Ascending aorta (tissue), 2 donors: ENCODE data around the gene IL33. TPM values are rescaled to one million over a fixed set of nuclear protein-coding genes. Genes with fewer than 3 reads are reported as not detected.
A peak's percentile ranks its signal among the peaks of the same experiment; 100 is the strongest.

Experiments used
- DNase-seq, 2 donors: peaks; one replicate each; pipeline ENCODE4 v3.0.0-alpha.2; 2019; ENCODE audit warnings: low spot score in 2 of 2
- H3K27ac ChIP-seq, 2 donors: fragments of 200-600 bp; sonication (generic); one replicate each; pipeline ENCODE4 v1.5.1; 2016 to 2017; ENCODE audit warnings: mild to moderate bottlenecking in 1 of 2
- H3K27me3 ChIP-seq: fragments of 200-600 bp; sonication (generic); one replicate; pipeline ENCODE4 v1.5.1; 2017
- H3K36me3 ChIP-seq, 2 donors: fragments of 200-600 bp; sonication (generic); one replicate each; pipeline ENCODE4 v1.5.1; 2016
- H3K4me1 ChIP-seq, 2 donors: fragments of 200-600 bp; sonication (generic); one replicate each; pipeline ENCODE4 v1.5.1; 2016 to 2017; ENCODE audit warnings: mild to moderate bottlenecking in 1 of 2
- H3K4me3 ChIP-seq, 2 donors: fragments of 200-600 bp; sonication (generic); one replicate each; pipeline ENCODE4 v1.5.1; 2016 to 2017; ENCODE audit warnings: mild to moderate bottlenecking in 1 of 2
- H3K9me3 ChIP-seq, 2 donors: fragments of 200-600 bp; sonication (generic); one replicate each; pipeline ENCODE4 v1.5.1; 2016
- intact Hi-C: fragments of 100-400 bp; cut with DNase I; formaldehyde crosslinking; loops from one replicate; pipeline ENCODE4 v1.15.1; 2023
- total RNA-seq: library from RNA; depleted of rRNA; stranded (reverse); fragments of >200 nt; gene quantifications from one replicate; pipeline ENCODE4 v1.1.0, GENCODE V29; 2016
- TF ChIP-seq, protein P1 (sequence below), 3 experiments: fragments of 200-600 bp in 2 of 3; fragments of 450-650 bp in 1 of 3; sonication (generic) in 2 of 3; IDR thresholded peaks; one replicate each; pipeline ENCODE4 v1.5.1; 2016 to 2019; ENCODE audit warnings: antibody characterized with exemption in 3 of 3, mild to moderate bottlenecking in 1 of 3, moderate library complexity in 1 of 3

IL33 gene
- total RNA-seq, 1 donor from 2014 or later, result 38.0 TPM

DNA sequence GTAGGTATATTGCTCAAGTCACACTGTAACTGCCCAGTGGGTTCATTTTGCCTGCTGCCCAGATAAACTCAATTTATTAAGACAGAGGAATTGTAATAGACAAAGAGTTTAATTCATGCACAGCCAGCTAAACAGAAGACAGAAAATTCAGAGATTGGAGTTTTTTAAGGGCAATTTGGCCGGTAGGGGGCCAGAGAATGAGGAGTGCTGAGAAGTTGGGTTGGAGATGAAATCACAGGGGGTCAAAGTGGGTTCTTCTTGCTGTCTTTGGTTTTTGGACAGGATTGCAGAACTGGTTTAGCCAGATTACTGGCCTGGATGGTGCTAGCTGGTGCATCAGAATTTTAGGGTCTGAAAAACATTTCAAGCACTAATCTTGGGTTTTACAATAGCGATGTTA lies 20.7 kb upstream of the IL33 start:
- Histone ChIP-seq H3K27ac (no peak overlapping the region), H3K36me3 (no peaks in the 10 kb centered on the region), H3K9me3 (no peaks in the 10 kb centered on the region), H3K4me1 (no peaks in the 10 kb centered on the region), H3K27me3 (no peaks in the 10 kb centered on the region), H3K4me3 (no peak overlapping the region)
- DNase-seq, result no peak
- TF ChIP-seq, protein P1, sequence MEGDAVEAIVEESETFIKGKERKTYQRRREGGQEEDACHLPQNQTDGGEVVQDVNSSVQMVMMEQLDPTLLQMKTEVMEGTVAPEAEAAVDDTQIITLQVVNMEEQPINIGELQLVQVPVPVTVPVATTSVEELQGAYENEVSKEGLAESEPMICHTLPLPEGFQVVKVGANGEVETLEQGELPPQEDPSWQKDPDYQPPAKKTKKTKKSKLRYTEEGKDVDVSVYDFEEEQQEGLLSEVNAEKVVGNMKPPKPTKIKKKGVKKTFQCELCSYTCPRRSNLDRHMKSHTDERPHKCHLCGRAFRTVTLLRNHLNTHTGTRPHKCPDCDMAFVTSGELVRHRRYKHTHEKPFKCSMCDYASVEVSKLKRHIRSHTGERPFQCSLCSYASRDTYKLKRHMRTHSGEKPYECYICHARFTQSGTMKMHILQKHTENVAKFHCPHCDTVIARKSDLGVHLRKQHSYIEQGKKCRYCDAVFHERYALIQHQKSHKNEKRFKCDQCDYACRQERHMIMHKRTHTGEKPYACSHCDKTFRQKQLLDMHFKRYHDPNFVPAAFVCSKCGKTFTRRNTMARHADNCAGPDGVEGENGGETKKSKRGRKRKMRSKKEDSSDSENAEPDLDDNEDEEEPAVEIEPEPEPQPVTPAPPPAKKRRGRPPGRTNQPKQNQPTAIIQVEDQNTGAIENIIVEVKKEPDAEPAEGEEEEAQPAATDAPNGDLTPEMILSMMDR (IDR thresholded peaks at IDR 0.05), result no peak
- intact Hi-C loops, result no loop called here

DNA sequence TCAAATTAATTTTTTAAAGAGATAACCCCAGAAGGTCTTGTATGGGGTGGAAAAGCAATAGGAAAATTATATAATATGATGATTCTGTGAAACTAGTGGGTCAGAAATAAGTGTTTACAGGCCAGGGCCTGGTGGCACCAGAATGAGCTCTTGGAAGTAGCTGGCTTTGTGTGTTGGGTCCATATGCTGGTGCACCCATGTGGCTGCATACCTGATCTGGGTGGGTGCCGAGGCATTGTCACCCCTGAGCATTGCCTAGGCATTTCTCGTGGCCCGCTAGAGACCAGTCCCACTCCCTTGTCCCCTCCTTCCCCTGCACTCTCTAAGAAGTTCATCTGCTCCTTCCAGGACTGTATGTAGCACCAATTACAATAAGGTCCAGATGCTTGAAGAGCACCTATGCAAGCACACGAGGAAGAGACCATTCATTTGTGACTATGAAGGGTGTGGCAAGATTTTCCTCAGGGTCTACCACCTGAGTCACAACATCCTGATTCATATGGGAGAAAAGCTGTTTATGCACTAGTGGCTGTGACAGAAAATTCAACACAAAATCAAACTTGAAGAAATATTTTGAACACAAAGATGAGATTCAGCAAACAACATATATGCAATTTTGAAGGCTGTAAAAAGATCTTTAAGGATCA lies 19.8 kb upstream of the IL33 start:
- no peaks in the 10 kb centered on the region for H3K9me3 ChIP-seq
- no peaks in the 10 kb centered on the region for H3K36me3 ChIP-seq
- H3K27me3 ChIP-seq, result no peaks in the 10 kb centered on the region
- TF ChIP-seq, protein P1 (IDR thresholded peaks at IDR 0.05), result no peak
- no peak overlapping the region for H3K4me3 ChIP-seq
- no peak for DNase-seq
- intact Hi-C loops, result no loop called here
- H3K27ac ChIP-seq, result no peak overlapping the region
- no peaks in the 10 kb centered on the region for H3K4me1 ChIP-seq

DNA sequence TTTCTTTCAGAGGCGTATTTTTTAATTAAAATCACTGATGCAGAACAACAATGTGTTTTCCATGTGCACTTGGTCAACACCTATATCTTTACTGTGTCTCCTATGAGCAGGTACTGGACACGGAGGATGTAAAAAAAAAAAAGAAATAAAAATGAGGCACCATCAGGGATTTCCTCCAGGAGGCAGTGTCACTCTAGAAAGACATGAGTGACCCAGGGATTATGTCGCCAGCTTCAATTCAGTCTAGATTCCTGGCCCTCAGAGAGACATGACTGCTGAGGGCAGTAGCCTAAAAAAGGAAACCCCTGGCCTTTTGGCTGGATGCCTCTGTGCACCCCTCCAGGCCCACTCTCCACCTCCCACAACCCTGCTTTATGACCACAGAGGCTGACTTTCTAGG lies 18.3 kb upstream of the IL33 start:
- Histone ChIP-seq H3K27me3 (no peaks in the 10 kb centered on the region), H3K9me3 (no peaks in the 10 kb centered on the region), H3K27ac (no peak overlapping the region), H3K4me1 (no peaks in the 10 kb centered on the region), H3K4me3 (no peak overlapping the region), H3K36me3 (no peaks in the 10 kb centered on the region)
- TF ChIP-seq, protein P1 (IDR thresholded peaks at IDR 0.05), result peak; percentile 5 to 68 (median 49)
- DNase-seq, result no peak
- intact Hi-C loops, result loop anchor here (1.0 kb wide), 1 partner anchor 109 kb away; no protein-coding TSS in a partner anchor

DNA sequence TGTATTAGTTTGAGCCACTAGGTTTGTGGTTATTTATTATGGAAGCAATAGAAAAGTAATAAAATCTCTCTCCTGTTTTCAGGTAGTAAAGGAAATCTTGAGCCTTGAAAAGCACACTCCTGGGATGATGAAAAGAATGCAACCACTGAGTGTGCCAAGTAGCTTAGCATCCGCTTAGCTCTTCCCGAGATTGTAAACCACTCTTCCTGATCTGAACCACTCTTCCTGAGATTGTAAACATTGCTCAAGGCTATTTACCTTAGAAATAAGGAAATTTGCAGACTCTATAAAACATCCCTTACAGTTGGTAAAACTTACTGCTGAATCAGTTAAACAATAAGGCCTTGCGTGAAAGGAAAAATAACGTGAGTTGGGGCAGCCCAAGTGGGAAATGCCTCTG lies 17.4 kb upstream of the IL33 start:
- Histone ChIP-seq H3K9me3 (no peaks in the 10 kb centered on the region), H3K4me1 (no peaks in the 10 kb centered on the region), H3K4me3 (no peak overlapping the region), H3K36me3 (no peaks in the 10 kb centered on the region), H3K27me3 (no peaks in the 10 kb centered on the region), H3K27ac (no peak overlapping the region)
- TF ChIP-seq, protein P1 (IDR thresholded peaks at IDR 0.05), result no peak
- no peak for DNase-seq
- intact Hi-C loops, result no loop called here

DNA sequence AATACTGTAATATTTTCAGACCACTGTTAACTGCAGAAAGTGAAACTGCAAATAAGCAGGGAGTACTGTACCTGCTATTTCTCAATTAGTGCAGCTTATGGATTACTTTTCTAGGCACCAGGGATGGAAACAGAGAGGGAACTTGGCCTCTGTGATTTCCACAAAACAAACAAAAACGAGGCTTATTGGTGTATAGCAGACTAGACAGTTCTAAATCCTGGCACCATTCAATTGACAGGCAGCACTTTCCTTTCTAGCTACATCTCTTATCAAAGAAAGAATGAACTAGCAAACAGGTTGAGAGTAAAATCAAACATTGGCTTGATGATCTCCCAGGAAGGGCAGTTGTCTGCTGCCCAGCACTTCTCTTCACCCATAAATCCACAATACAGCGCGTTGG lies 16.0 kb upstream of the IL33 start:
- H3K4me3 ChIP-seq, result no peak overlapping the region
- intact Hi-C loops, result no loop called here
- TF ChIP-seq, protein P1 (IDR thresholded peaks at IDR 0.05), result no peak
- no peaks in the 10 kb centered on the region for H3K4me1 ChIP-seq
- no peaks in the 10 kb centered on the region for H3K27me3 ChIP-seq
- DNase-seq, result no peak
- no peaks in the 10 kb centered on the region for H3K9me3 ChIP-seq
- no peaks in the 10 kb centered on the region for H3K36me3 ChIP-seq
- no peak overlapping the region for H3K27ac ChIP-seq

DNA sequence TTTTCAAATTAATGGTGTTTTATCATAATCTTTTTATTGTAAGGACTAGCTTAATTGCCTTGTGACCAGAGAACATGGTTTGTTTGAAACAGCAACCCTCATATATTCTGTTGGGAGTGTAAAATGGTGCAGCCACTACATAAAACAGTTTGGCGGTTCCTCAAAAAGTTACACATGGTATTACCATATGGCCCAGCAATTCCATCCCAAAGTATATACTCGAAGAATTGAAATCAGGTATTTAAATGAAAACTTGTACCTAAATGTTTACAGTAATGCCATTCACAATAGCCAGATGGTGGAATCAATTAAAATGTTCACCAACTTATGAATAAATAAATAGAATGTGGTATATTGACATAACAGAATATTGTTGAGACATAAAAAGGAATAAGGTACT lies 14.8 kb upstream of the IL33 start:
- no peak for DNase-seq
- intact Hi-C loops, result no loop called here
- no peak overlapping the region for H3K27ac ChIP-seq
- H3K4me3 ChIP-seq, result no peak overlapping the region
- no peaks in the 10 kb centered on the region for H3K9me3 ChIP-seq
- no peaks in the 10 kb centered on the region for H3K4me1 ChIP-seq
- H3K27me3 ChIP-seq, result no peaks in the 10 kb centered on the region
- no peaks in the 10 kb centered on the region for H3K36me3 ChIP-seq
- TF ChIP-seq, protein P1 (IDR thresholded peaks at IDR 0.05), result no peak
